ENCODE results near the gene CD46.
"Not testable (repeated sequence)": the region's sequence is repeated elsewhere in the genome, so short reads cannot be mapped to it uniquely, and the experiment has no call there.

CD46 gene

DNA sequence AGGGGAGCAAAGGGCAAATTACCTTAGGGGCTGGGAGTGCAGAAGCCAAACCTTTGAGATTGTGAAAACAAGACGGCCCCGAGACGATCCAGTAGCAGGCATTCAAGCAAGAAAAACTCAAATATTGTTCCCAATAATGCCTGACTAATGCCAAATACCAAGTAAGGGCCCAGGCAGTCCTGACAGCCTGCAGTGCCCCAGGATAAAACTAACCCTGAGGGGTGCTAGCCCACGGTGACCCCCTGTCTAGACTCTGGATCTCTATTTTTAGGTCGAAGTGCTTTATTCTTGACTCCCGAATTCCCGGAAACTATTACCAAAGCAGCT lies 428 bp upstream of the CD46 start:
- DNase-seq (ENCODE audit: low read depth) = not testable (repeated sequence)

- no peak for DNase-seq (ENCODE audit: low read depth)
Observed at GRCh38 chr1:207752456-207752998, 673 bp downstream of the CD46 start.

DNA sequence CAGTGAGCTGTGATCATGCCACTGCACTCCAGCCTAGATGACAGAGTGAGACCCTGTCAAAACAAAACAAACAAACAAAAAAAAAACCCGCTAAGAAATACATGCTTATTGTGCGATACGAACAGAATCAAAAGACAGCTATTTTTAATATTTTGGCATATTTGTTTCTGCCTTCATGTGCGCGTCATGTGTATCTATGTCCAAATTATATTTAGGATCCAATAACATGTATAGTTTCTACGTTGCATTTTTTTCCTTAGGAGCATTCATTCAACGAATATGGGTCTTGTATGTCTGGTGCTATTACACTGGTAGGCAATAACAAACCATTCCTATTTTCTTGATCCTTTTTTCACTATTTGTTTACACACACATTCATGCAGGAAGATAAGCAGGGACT lies 1.8 kb downstream of the CD46 start:
- no peak for DNase-seq (ENCODE audit: low read depth)

DNA sequence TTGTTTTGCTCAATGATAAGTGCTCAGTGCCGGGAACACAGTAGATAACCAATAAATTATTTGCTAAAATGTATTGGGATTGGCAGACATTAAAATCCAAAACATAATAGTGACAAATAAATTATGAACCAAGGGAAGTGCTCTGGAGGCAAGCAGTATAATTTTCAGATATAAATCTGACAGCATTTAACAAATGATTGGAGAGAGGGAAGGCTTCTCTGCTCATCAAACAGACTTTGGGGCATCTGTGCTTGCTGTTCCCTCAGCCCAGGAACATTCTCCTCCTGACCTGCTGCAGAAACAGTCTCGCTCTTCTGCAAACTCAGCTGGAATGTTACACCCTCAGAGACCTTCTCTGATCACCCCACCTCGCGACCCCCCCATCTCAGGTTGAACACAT lies 2.2 kb downstream of the CD46 start:
- DNase-seq (ENCODE audit: low read depth) = no peak

GRCh38 chr1:207754974-207755700 lies 3.3 kb downstream of the CD46 start:
- no peak for DNase-seq (ENCODE audit: low read depth)

DNA sequence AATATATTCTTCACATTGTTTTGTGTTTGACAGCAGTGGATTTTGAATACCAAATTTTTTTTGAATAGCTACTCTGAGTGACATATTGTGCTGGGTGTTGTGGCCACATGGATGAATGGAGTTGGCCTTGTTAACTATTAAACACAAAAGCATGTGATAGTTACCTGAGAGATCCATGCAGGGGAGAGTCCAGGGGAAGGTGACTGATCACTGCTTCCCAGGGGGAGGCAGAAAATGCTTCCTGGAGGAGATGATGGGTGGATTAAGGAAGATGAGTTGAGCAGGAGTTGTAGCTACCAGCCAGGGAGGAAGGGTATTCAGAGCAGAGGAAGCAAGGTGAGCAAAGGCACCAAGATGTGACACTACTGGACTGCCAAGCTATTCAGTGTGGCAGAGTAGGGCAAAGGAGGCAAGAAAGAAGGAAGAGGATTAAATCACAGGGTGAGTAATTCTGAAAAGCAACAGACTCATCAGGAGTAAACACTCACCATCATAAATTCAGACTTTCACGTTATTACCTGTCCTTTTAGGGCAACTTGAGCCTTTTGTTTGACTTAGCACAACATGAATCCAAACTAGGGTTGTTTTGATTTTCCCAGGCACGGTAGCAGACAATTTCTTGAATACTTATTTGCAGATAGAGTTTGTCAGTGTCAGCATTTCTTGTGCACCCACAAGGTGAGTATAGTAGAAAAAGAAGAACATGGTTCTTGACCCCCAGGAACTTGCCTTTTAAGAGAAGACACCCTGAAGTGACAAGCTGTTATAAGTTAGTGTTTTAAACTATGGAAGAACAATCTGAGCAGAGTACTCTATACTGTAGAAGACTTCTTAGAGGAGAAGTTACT lies 4.2 kb downstream of the CD46 start:
- no peak for DNase-seq (ENCODE audit: low read depth)

GRCh38 chr1:207762622-207763021 lies 10.8 kb downstream of the CD46 start:
- DNase-seq (ENCODE audit: low read depth) = no peak

DNA sequence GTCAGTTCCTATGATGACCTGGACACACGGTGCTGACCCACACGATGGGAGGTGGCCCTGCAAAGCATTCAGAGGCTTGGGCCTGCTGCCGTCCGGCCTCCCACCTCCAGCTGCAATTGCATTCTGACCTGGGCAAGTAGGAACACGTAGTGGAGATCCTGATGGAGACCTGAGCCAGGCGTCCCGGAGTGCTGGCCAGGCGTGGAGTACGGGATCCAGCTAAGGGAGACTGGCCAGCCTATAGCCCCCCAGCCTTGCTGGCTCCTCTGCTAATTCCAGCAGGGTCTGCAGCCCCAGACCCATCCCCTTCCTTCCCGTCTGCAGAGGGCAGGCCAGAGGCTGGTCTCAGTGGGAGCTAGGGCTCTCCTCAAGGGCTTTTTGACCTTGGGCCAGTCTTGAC lies 11.2 kb downstream of the CD46 start:
- DNase-seq (ENCODE audit: low read depth) = no peak

DNA sequence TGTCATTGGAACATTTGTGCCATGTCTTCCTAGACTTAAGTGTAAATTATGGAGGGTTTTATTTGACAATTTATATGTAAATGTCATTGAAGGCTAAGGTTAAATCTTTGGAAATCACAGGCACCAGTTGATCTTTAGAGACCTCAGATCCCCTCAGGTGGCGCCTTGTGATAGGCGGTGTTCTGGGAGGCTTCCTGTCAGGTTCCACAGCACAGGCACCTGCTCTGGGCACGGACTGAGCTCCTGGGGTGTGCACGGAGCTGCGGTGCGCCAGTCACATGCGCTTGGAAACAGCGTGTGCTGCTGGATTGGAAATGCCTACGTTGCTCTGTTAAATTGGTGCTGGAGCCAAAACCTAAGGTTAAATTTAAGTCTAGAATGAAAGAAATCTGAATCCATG lies 12.1 kb downstream of the CD46 start:
- no peak for DNase-seq (ENCODE audit: low read depth)

- DNase-seq (ENCODE audit: low read depth) = no peak
Observed at GRCh38 chr1:207766569-207766968, 14.7 kb downstream of the CD46 start.

DNA sequence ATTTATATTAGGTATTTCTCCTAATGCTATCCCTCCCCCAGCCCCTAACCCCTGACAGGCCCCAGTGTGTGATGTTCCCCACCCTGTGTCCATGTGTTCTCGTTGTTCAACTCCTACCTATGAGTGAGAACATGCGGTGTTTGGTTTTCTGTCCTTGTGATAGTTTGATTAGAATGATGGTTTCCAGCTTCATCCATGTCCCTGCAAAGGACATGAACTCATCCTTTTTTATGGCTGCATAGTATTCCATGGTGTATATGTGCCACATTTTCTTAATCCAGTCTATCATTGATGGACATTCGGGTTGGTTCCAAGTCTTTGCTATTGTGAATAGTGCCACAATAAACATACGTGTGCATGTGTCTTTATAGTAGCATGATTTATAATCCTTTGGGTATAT lies 18.7 kb downstream of the CD46 start:
- not testable (repeated sequence) for DNase-seq (ENCODE audit: low read depth)

DNA sequence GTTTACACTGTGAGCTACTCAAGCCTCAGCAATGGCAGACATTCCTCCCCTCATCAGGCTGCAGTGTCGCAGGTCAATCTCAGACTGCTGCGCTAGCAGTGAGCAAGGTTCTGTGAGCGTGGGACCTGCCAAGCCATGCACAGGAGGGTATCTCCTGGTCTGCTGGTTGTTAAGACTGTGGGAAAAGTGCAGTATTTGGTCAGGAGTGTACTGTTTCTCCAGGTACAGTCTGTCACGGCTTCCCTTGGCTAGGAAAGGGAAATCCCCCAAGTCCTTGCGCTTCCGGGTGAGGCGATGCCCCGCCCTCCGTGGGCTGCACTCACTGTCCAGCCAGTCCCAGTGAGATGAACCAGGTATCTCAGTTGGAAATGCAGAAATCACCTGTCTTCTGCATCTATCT lies 24.2 kb downstream of the CD46 start:
- not testable (repeated sequence) for DNase-seq (ENCODE audit: low read depth)

GRCh38 chr1:207777412-207777811 lies 25.6 kb downstream of the CD46 start:
- not testable (repeated sequence) for DNase-seq (ENCODE audit: low read depth)

DNA sequence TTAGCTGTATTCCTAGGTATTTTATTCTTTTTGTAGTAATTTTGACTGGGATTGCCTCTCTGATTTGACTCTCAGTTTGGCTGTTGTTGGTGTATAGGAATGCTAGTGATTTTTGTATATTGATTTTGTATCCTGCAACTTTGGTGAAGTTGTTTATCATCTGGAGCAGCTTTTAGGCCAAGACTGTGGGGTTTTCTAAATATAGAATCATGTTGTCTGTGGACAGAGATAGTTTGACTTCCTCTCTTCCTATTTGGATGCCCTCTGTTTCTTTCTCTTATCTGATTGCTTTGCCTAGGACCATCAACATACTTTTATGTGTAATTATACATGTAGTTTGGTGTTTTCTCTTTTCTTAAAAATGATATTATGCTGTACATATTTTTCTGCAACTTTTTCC lies 27.2 kb downstream of the CD46 start:
- DNase-seq (ENCODE audit: low read depth) = no peak

- DNase-seq (ENCODE audit: low read depth) = no peak
Observed at GRCh38 chr1:207781312-207781711, 29.5 kb downstream of the CD46 start.

GRCh38 chr1:207787776-207788175 lies 35.9 kb downstream of the CD46 start:
- DNase-seq (ENCODE audit: low read depth) = no peak

DNA sequence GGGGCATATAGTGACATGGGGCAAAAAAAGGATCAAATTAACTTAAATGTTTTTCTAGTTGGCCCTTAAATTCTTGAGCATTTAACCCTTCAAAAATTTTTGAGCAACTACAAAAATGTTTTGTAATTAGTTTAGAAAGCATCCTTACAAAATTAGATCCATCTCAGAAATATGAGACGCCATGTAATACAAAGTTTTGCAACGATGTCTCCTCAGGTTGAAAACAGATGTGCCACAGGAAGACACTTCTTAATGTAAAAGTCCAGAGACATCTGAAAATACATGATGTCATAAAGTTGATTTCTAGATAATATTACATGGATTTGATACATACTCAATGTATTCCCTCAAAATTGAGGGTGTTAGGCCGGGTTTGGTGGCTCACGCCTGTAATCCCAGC lies 37.5 kb downstream of the CD46 start:
- DNase-seq (ENCODE audit: low read depth) = no peak

DNA sequence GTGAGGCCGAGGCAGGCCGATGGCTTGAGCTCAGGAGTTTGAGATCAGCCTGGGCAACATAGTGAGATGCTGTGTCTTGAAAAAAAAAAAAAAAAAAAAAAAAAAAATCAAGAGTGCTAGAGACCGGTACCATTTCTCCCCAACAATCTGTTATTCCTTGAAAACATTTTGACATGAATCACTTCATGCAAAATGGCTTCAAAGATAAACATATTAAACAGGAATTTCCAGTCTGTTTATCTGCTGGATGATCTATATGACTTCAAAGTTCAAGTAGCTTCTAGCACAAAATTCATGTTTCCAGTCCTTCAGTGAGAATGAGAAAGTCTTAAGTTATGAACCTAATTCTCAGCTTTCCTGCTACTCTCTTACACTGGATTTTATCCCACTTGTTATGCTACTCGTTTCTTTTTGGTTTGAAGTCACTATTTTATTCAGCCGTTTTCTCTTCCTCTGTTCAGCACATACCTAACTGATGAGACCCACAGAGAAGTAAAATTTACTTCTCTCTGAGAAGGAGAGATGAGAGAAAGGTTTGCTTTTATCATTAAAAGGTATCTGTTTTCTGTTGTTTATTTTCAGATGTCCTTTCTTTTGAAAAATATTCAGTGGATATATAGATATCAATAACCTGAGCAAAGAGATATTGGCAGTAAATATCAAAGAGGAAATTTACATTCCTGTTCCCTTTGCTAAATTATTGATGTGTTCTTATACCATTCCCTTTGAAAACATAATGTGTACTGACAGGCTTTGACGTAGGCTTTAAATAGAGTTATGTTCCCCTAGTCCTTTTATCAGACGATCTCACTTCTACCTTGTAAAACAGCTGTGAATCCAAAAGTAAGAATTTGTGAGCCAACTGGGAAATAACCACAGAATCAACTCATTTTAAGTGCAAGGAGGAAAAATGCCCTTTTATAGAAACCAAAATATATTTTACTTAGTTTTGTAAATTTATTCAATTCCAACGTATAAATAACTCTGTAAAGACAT lies 38.2 kb downstream of the CD46 start:
- no peak for DNase-seq (ENCODE audit: low read depth)

DNA sequence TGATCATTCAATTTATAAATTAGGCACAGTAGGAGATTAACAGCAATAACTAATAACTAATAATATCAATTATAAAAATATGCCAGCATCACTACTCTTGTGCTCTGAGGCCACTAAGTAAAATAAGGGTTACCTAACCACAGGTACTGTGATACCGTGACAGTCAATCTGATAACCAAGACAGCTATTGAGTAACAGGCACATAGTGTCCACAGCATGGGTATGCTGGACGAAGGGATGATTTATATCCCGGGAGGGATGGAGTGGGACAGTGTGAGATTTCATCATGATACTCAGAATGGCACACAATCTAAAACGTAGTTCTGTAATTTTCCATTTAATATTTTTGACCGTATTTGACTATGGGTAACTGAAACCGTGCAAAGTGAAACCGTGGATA lies 39.4 kb downstream of the CD46 start:
- no peak for DNase-seq (ENCODE audit: low read depth)

DNA sequence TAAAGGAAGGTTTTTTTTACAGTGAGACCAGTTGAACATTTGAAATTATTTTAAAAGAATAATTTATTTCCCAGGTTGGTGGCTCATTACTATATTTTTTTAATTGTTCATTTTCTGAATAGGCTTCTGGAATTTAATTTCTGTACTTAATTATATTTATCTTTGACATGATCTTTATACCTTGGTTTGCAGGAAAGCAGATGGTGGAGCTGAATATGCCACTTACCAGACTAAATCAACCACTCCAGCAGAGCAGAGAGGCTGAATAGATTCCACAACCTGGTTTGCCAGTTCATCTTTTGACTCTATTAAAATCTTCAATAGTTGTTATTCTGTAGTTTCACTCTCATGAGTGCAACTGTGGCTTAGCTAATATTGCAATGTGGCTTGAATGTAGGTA lies 41.5 kb downstream of the CD46 start:
- no peak for DNase-seq (ENCODE audit: low read depth)

- no peak for DNase-seq (ENCODE audit: low read depth)
Observed at GRCh38 chr1:207794861-207795260, 43.0 kb downstream of the CD46 start.
